Stimulated activated CD4-positive, alpha-beta T cell treated with anti-CD3 and anti-CD28 coated beads, TNF-alpha, amount 100 ng/mL, for 48 hours (primary cell): ENCODE results near the gene ZFP42.
"Not testable (repeated sequence)": the region's sequence is repeated elsewhere in the genome, so short reads cannot be mapped to it uniquely, and the experiment has no call there.

ENCODE experiments used
- DNase-seq, 3 donors: peaks; one replicate each; pipeline ENCODE4 v3.0.0-alpha.2; 2020; ENCODE audit warnings: low read depth in 3 of 3

ZFP42 gene

DNA sequence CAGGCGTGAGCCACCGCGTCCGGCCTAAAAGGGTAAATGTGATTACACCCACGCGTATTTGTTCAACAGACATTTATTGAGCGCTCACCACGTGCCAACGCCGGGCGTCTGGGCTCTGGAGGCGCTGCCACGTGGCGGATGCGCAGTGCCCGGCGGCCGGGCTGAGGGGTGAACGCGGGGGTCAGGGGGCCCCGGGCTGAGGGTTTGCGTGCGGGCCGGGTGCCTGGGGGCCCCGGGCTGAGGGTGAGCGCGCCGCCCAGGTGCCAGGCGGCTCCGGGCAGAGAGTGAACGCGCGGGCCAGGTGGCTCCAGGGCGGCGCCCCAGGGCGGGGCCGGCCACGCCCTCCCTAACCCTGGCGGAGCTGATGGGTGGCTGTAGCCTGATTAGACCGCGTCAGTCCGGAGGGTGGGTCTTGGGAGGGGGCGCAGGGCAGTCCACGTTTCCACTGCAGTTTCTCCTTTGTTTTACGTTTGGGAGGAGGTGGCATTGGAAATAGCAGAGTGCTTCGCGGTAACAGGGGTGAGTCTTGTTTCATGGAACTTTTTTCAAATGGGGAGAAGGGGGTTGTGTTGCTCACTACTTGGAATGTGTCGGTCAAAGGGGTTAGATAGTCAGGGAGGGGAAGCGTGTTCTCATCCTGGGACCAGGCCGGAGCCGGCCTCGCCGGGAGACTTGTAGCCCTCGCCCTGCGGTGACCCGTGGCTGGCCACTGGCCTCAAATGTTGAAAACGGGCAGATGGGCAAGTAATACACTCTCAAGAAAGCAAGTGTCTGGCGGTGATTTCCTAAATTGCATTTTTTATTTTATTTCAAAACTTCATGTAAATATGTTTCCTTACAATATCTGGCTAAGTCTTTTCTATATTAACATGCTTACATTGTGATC lies at the start of gene ZFP42:
Gene ZFP42, plus strand, starts transcription at position 450 of the 886 bp plus-strand sequence. CDS start 7,037 bp downstream, outside the sequence.
- DNase-seq, result no peak

DNA sequence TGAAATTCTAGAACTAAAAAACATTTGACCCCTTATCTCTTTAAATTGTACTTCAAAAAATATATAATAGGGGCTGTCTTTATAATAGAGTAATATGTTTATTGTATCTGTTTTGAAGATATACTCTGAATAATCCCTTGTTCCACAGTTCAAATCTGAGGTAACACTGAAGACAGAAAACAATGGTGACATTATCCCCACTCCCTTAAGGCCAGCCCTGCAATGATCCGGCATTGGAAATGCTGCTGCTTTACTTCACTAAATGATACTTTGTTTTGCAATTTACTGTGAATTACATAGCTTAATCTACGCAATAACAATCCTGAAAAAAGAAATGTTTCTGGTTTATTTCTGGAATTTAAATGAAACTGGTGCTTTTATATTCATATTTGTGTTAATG lies 34.4 kb upstream of the ZFP42 start:
- DNase-seq, result no peak

DNA sequence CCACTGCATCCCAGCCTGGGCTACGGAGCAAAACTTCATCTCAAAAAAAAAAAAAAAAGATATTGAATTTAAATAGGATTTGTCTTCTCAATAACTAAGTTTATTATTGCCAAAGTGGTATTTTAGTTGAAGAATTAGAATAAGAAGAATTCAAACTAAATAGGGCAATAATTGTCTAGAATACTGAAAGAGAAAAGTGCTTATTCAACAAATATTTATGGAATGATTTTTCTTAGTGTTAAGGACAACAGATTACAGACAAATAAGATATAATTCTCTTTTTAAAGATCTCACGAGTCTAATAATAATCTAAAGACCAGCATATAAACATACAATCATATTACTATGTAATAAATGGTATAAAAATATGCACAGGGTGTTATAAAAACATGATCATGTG lies 33.6 kb upstream of the ZFP42 start:
- no peak for DNase-seq

DNA sequence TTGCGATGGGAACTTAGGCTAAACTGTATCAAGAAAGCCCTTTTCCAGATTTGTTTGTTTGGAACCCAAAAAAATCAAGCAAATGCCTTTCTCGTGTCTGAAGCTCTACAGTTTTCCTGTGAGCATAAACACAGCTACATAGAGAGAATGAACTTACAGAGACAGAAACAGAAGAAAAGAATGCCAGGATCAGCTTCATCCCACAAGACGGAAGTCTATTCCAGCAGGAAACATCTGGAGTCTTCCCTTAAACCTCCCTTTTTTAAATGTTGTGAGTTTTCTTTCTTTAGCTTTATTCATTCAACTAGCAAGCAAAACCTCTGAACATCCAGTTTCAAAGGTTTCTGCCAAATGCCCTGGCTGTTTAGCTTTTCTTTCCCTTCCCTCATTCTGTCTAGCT lies 32.6 kb upstream of the ZFP42 start:
- no peak for DNase-seq

DNA sequence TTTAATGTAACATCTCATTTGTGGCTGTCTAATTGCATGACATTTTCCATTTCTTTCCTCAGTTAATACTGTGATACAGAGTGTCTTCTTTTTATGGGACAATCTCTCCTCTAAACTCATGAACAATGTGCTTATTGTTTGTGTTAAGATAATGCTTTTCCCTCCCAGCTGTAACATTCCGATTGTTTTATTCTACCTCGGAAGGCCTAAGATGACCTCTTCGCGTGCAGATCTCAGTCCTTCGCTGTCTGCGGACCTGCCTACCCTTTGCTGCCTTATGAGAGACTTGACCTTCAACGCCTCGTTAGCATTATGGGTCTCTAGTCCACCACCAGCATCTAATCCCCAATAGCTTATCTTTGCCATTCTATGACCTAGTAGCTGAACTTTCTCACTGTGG lies 29.8 kb upstream of the ZFP42 start:
- no peak for DNase-seq

DNA sequence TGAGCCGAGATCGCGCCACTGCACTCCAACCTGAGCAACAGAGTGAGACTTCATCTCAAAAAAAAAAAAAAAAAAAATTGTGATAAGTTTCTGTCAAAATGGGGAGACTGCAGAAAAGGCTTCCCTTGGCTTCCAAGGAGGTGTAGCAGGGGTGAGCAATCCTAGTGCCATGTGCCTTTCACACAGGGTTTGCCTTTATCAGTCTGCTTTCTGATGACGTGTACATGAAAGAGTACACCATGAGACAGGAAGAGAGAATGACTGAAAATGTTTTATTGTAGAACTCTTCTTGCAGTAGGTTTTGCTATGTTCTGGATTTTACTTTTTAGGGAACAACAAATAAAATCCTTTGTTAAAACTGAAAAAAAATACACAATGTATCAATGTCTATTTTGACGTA lies 23.4 kb upstream of the ZFP42 start:
- DNase-seq, result no peak

DNA sequence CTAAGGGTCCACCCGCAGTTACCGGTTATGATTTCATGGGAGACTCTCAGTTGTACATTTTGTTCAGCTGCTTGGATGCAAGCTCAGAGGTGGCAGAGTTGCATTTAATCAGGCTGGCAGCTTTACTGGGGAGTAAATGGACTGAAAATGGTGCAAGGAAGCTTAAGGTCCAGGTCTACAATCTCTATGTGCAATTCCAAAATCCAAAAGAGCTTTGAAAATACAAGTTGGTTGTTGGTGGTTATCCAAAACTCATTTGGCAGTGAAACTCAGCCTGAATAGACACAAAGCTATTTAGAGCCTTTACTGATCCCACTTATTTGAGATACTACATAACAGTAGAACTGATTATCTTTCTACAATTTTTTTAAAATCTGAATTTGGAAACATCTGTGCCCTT lies 11.8 kb upstream of the ZFP42 start:
- DNase-seq, result no peak

DNA sequence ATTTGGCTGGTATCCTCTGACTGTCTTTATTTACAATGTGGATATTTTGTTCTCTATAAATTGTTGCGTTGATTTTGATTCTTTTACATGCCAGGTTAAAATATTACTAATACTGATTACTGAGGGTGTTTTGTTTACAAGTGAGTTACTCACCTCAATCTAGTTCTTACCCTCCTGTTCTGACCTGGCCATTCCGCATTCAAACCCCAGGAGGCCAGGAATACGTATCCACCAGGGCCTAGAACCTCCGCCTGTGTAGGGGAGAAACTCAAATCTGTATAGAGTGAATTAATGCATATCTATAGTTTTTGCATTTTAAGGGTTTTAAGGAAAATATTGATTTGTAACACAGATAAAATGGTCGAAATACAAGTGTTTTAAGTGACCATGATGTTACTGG lies 2.6 kb upstream of the ZFP42 start:
- no peak for DNase-seq

DNA sequence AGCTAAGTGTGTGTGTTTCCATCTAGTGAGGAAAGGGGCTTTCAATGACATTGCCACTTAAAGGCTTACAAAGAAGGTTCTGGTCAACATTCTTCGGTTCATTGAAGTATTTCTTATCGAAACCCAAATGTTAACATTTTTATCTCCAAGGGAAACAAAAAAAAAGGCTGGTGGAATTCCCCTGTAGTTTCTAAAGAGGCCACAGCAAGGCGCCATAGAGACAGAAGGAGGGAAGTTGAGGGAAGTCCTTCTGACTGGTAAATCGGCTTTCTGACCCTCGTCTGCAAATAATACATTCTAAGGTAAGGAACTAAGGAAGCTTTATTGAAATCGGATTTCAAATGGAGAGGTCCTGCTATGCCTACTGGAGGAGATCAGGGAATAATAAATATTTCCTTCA lies 1.7 kb upstream of the ZFP42 start:
- no peak for DNase-seq

DNA sequence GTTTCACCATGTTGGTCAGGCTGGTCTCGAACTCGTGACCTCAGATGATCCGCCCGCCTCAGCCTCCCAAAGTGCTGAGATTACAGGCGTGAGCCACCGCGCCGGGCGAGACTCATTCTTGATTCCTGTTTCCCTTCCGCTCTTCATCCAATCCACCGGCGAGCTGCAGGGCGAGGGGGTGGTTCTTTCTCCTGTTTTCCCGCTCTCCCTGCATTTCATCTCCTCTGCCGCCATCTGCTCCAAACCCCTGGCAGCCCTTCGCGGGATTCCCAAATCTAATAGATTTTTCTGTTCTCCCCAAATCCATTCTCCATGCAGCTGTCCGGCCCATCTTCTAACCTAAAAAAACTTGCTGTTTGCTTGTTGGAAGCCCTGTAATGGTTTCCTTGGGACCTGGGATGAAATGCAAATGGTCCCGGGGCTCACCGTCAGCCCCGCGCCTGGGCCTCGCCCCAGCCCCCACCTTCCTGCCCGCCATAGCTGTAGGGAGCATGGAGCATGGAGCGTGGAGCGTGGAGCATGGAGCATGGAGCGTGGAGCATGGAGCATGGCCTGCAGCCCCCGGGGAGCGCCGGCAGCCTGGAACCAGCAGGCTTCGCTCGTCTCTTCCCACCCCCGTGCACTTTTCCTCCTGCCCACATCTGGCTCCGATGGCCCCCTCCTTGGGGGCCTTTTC lies 1.1 kb downstream of the ZFP42 start:
- DNase-seq, result no peak

DNA sequence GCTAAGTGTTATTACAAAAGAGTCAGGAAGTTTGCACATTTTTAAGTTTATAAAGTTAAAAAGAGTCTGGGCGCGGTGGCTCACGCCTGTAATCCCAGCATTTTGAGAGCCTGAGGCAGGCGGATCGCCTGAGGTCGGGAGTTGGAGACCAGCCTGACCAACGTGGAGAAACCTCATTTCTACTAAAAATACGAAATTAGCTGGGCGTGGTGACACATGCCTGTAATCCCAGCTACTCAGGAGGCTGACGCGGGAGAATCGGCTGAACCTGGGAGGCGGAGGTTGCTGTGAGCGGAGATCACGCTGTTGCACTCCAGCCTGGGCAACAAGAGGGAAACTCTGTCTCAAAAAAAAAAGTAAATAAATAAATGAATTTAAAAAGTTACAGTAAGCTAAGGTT lies 2.4 kb downstream of the ZFP42 start:
- not testable (repeated sequence) for DNase-seq

DNA sequence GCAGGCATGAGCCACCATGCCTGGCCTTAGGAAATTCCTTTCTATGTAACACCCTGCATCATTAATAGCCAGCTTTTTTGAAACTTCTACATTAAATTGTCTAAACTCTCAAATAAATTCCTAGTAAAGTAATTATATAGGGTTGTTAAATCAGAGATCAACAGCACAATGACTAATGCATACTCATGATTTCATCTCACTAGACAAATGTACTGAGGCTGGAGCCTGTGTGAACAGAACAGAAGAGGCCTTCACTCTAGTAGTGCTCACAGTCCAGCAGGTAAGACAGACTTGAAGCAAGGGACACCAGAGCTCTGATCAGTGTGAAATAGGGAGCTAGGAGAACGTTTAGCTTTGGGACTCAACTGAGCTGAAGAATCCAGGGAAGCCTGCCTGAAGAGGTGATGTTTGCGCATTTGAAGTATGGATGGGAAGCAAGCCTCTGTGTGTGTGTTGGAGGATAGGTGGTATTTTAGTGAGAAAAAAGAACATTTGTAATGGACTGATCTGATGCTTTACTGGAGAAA lies 3.9 kb downstream of the ZFP42 start:
- DNase-seq, result no peak

DNA sequence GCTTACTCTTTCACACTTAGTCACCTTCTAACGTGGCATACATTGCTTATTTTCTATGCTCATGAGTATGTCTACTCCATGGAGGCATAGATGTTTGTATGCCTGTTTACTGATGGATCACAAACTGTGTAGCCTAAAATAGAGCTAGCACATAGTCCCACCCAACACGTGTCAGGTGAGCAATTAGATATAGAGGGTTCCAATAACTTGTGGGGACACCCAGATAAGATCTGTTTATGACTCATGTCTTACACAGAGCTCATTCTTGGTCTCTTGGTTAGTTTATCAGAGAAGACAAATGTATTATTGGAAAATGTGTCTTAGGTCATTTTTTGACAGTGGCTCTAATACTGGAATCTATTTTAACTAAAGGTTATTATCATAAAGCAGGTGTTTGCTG lies 6.8 kb downstream of the ZFP42 start:
- no peak for DNase-seq

DNA sequence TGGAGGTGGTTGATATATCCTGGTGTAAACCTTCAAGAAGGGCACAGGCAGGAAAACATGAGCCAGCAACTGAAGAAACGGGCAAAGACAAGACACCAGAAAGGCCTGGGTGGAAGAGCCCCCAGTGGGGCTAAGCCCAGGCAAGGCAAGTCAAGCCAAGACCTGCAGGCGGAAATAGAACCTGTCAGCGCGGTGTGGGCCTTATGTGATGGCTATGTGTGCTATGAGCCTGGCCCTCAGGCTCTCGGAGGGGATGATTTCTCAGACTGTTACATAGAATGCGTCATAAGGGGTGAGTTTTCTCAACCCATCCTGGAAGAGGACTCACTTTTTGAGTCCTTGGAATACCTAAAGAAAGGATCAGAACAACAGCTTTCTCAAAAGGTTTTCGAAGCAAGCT lies 7.2 kb downstream of the ZFP42 start:
- no peak for DNase-seq

DNA sequence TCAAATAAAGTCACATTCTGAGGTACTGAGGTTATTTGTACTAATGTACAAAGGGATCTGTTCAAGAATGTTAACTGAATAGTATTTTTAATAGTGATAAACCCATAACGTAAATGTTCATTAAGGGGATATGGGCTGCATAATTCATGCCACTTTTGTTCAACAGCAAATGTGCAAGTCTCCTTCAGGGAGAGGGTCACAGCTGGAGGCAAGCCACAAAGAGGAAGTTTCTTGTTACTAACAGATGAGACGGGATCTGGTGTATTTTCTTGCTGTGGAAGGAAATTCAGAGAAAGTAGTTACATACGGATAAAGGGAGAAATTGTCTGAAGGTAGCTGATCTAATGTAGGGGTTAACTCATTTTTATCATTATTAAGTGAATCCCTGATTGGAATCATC lies 10.0 kb downstream of the ZFP42 start:
- no peak for DNase-seq

DNA sequence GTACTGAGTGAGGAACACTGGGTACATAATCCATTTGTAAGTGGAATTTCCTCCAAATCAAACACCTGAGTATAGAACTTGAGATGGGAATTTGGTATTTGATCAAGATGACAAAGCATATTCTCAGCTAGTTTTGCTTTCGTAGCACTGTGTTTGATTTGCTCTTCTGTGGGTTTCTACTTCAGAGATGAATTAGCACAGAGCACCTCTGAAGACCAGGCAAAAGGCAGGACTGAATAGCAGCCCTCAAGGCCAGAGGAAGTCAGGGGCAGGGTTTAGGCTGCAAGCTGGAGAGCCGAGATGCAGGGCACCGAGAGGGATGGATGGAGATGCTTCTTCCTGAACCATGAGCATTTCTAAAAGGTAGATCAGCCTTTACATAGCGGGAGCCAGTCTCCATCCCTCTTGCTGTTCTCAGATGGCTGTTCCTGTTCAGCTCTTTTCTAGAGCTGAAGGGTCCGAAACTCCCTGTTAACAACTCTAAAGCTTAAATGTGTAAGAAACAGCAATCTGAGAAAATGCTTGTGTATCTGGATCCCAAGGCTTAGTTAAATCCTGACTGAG lies 10.8 kb downstream of the ZFP42 start:
- DNase-seq, result no peak

DNA sequence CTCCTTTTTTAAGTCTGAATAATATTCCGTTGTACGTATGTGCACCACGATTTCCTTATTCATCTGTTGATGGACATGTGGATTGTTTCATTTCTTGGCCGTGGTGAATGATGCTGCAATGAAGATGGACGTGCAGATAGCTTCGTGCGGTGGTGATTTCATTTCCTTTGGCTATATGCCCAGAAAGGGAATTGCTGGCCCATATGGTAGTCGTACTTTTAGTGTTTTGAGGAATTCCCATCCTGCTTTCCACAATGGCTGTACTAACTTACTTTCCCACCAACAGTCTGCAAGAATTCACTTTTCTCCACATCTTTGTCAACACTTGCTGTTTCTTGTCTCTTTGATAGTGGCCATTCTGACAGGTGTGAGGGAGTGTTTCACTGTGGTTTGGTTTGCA lies 12.8 kb downstream of the ZFP42 start:
- DNase-seq, result no peak

DNA sequence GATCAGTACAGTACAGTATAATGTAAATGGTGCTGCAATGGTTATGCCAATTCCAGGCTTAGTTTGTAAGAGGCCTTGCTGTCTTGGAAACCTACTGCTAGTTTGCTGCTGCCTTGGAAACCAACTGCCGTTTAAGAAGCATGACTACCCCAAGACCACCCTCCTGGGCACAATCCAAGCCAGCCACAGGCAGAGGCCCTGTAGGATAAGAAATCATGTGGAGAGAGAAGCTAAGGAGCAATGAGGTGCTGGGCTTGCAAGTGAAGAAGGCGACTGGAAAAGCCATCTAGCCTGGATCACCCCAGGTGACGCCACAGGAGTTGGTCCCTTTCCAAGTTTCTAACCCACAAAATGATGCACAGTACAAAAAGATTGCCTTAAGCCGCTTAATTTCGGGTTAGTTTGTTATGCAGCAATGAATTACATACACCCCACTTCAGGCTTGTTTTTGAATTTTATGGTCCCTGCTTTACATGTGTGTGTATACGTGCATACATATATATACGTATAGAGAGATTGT lies 16.9 kb downstream of the ZFP42 start:
- DNase-seq, result no peak

DNA sequence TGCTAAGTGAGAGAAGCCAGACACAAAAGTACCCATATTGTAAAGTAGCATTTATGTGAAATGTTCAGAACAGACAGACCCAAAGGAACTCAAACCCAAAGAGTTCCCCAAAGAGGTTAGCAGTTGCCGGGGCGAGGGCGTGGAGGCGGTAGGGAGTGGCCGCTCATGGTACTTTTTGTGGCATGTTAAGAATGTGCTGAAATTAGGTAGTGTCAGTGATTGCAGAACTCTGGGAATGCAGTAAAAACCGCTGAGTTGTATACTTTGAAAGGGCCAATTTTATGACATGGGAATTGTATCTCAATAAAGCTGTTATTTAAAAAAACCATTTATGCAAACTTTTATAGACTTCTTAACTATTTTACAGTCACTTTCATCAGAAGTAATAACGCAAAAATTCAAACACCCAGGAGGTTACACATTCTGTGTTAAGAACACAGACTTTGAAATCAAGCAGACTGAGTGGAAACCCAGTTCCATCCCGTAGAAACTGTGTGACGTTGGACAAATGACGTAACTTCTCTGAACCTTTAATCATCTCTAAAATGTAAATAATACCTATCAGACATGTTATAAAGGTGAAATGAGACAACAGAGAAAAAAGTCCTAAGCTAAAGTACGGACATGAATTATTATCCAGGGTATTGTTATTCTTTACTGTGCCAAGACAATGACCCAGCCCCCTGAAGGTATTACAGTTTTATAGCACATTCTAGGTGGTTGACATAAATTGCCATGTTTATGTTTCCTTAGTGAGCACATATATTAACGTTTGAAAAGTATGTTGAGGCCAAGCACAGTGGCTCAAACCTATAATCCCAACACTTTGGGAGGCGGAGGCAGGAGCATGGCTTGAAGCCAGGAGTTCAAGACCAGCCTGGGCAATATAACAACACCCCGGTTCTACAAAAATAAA lies 19.7 kb downstream of the ZFP42 start:
- no peak for DNase-seq

DNA sequence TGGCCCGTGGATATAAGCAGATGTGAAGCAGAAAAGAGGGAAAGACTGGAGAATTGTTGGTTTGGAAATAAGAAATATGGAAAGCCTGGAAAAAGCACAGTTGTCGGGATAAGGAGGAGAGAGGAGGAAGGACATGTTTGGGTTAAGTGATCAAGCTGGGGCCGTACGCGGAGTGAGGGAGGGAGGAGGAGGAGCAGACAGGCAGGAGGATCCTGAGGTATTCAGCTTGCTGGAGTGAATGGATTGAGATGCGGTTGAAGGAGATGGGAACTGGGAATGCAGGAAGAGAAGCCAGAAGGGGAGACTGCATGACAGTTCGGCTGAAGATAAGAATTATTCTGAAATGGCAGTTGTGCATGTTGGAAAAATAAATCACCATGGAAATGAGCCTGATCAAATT lies 21.2 kb downstream of the ZFP42 start:
- no peak for DNase-seq

DNA sequence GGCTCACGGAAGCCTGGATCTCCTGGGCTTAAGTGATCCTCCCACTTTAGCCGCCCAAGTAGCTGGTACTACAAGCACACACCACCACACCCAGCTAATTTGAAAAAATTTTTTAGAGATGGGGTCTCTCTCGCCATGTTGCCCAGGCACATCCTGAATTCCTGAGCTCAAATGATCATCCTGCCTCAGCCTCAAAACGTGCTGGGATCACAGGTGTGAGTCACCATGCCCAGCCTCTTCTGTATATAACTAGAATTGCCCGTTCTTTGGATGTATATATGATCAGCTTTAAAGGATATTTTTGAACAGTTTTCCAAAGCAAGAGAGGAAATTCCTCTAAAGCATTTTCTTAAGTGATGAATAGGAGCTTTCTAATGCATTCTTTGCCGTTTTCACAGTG lies 22.7 kb downstream of the ZFP42 start:
- no peak for DNase-seq
